ENCODE measurements around the gene PRX.

PRX gene

DNA sequence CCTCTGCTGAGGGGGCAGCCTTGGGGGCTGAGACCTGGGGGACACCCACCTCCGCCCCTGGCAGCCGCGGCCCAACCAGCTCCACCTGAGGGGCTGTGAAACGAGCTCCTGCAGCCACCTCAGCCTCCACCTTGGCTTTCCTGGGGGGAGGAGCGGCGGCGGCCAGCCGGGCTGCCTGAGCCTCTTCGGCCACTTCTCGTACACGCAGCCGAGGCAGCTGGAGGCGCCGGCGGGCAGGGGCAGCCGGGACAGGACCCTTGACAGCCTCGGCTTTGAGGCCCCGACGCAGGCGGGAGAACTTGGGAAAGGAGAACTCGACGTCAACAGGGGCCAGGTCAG lies 15.6 kb downstream of the PRX start:
- H3K9ac ChIP-seq: no peak overlapping the region
- peaks cover 17% of the 10 kb centered on the region for H3K4me1 ChIP-seq (ENCODE audit: low read depth, poor library complexity, severe bottlenecking)
- TF ChIP-seq, protein P1, sequence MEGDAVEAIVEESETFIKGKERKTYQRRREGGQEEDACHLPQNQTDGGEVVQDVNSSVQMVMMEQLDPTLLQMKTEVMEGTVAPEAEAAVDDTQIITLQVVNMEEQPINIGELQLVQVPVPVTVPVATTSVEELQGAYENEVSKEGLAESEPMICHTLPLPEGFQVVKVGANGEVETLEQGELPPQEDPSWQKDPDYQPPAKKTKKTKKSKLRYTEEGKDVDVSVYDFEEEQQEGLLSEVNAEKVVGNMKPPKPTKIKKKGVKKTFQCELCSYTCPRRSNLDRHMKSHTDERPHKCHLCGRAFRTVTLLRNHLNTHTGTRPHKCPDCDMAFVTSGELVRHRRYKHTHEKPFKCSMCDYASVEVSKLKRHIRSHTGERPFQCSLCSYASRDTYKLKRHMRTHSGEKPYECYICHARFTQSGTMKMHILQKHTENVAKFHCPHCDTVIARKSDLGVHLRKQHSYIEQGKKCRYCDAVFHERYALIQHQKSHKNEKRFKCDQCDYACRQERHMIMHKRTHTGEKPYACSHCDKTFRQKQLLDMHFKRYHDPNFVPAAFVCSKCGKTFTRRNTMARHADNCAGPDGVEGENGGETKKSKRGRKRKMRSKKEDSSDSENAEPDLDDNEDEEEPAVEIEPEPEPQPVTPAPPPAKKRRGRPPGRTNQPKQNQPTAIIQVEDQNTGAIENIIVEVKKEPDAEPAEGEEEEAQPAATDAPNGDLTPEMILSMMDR (conservative IDR thresholded peaks at IDR 0.05; ENCODE audit: low read depth, low read length): no peak
- H3K79me2 ChIP-seq (ENCODE audit: insufficient read depth, low read depth): no peaks in the 10 kb centered on the region
- peaks cover 16% of the 10 kb centered on the region for H3K27me3 ChIP-seq (ENCODE audit: insufficient read depth, low read depth)
- no peaks in the 10 kb centered on the region for H4K20me1 ChIP-seq (ENCODE audit: insufficient read depth)
- H3K27ac ChIP-seq: no peak overlapping the region
- H3K4me2 ChIP-seq: no peak overlapping the region
- H3K36me3 ChIP-seq (ENCODE audit: insufficient read depth): no peaks in the 10 kb centered on the region
- no peak overlapping the region for H3K4me3 ChIP-seq (IDR thresholded peaks at IDR 0.05; ENCODE audit: insufficient read depth, low read depth, low read length)
- no peak overlapping the region for H2AFZ ChIP-seq (ENCODE audit: low read depth)

DNA sequence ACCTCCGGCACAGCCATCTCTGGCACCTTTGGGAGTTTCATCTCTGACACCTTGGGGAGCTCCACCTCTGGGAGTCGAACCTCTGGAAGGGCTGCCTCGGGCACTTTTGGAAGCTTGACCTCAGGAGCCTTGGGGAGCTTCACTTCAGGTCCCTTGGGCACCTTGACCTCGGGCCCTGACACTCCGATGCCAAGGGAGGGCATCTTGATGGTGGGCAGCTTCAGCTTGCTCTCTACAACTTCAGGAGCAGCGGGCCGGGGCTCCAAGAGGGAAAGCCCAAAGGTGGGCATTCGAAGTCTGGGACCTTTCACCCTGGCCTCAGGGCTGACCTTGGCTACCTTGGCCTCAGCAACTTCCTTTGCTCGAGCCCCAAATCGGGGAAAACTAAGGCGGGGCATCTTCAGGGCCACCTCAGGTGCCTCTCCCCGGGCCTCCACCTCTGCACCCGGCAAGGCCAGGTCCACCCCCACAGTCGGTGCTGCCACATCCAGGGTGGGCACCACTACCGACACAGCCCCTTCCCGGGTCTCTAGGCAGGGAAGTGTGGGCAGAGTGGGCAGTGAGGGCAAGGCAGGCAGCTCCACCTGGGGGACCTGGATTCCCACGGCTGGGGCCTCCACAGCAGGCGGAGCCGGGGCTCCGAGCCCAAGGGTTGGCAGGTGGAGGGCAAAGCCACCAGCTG lies 16.2 kb downstream of the PRX start:
- Histone ChIP-seq H3K4me1 (ENCODE audit: low read depth, poor library complexity, severe bottlenecking) (peaks cover 17% of the 10 kb centered on the region), H3K4me2 (peak overlapping the region; percentile 79), H3K27ac (no peak overlapping the region), H3K9ac (no peak overlapping the region), H4K20me1 (ENCODE audit: insufficient read depth) (no peaks in the 10 kb centered on the region), H3K79me2 (ENCODE audit: insufficient read depth, low read depth) (no peaks in the 10 kb centered on the region), H2AFZ (ENCODE audit: low read depth) (no peak overlapping the region), H3K36me3 (ENCODE audit: insufficient read depth) (no peaks in the 10 kb centered on the region), H3K27me3 (ENCODE audit: insufficient read depth, low read depth) (peaks cover 16% of the 10 kb centered on the region), H3K4me3 (IDR thresholded peaks at IDR 0.05; ENCODE audit: insufficient read depth, low read depth, low read length) (no peak overlapping the region)
- TF ChIP-seq, protein P1 (conservative IDR thresholded peaks at IDR 0.05; ENCODE audit: low read depth, low read length): no peak

DNA sequence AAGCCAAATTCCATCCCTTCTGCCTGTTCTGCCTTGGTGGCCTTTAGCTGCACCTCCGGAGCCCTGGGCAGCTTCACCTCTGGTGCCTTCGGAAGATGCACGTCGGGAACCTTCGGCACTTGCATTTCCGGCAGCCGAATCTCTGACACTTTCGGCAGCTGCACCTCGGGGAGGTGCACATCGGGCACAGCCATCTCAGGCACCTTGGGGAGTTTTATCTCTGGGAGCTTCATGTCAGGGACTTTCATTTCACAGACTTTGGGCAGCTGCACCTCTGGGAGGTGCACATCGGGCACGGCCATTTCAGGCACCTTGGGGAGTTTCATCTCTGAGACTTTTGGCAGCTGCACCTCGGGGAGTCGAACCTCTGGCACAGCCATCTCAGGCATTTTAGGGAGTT lies 17.2 kb downstream of the PRX start:
- peaks cover 15% of the 10 kb centered on the region for H3K27me3 ChIP-seq (ENCODE audit: insufficient read depth, low read depth)

DNA sequence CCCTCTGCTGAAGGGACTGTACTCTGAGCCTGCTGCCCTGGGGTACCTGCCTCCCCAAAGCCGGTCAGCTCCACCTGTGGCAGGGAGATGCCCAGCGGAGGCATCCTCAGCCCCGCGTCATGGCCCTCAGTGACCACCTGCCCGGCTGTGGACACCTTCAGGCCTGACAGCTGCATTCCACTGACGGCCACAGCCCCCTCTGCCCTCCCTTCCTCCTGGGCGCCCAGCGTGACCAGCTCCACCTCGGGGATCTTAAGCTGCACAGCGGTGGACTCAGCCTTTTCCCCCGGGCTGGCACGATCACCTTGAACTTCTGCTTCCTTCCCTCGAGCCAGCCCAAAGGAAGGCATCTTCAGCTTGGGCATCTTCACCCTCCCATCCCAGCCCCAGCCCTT lies 18.4 kb downstream of the PRX start:
- H3K36me3 ChIP-seq (ENCODE audit: insufficient read depth): no peaks in the 10 kb centered on the region
- H3K4me2 ChIP-seq: no peak overlapping the region
- no peak overlapping the region for H3K27ac ChIP-seq
- peaks cover 12% of the 10 kb centered on the region for H3K27me3 ChIP-seq (ENCODE audit: insufficient read depth, low read depth)
- no peaks in the 10 kb centered on the region for H4K20me1 ChIP-seq (ENCODE audit: insufficient read depth)
- TF ChIP-seq, protein P1 (conservative IDR thresholded peaks at IDR 0.05; ENCODE audit: low read depth, low read length): no peak
- no peak overlapping the region for H3K9ac ChIP-seq
- no peak overlapping the region for H3K4me3 ChIP-seq (IDR thresholded peaks at IDR 0.05; ENCODE audit: insufficient read depth, low read depth, low read length)
- peaks cover 17% of the 10 kb centered on the region for H3K4me1 ChIP-seq (ENCODE audit: low read depth, poor library complexity, severe bottlenecking)
- no peaks in the 10 kb centered on the region for H3K79me2 ChIP-seq (ENCODE audit: insufficient read depth, low read depth)
- no peak overlapping the region for H2AFZ ChIP-seq (ENCODE audit: low read depth)

More for the DNA sequence above, 17.2 kb downstream of the PRX start:
- peaks cover 17% of the 10 kb centered on the region for H3K4me1 ChIP-seq (ENCODE audit: low read depth, poor library complexity, severe bottlenecking)
- peak overlapping the region; percentile 79 for H3K4me2 ChIP-seq
- TF ChIP-seq, protein P1 (conservative IDR thresholded peaks at IDR 0.05; ENCODE audit: low read depth, low read length): no peak
- H2AFZ ChIP-seq (ENCODE audit: low read depth): peak overlapping the region; percentile 71
- no peaks in the 10 kb centered on the region for H3K79me2 ChIP-seq (ENCODE audit: insufficient read depth, low read depth)
- H3K27ac ChIP-seq: no peak overlapping the region
- no peak overlapping the region for H3K9ac ChIP-seq
- H3K36me3 ChIP-seq (ENCODE audit: insufficient read depth): no peaks in the 10 kb centered on the region
- H4K20me1 ChIP-seq (ENCODE audit: insufficient read depth): no peaks in the 10 kb centered on the region
- no peak overlapping the region for H3K4me3 ChIP-seq (IDR thresholded peaks at IDR 0.05; ENCODE audit: insufficient read depth, low read depth, low read length)
